Fibroblast of lung (primary cell): Measurements from ENCODE around the gene NRARP. TPM values are rescaled to one million over a fixed set of nuclear protein-coding genes. Genes with fewer than 3 reads are reported as not detected.

Experiments used
- DNase-seq, 2 donors: peaks; one replicate each; pipeline versions ENCODE4 v3.0.0 to v3.0.0-alpha.2; 2010; ENCODE audit warnings: low read depth in 2 of 2
- H2AFZ ChIP-seq: 2 replicates; pipeline ENCODE4 v1.5.1; 2012; ENCODE audit warnings: low read length, control low read depth, inconsistent platforms
- H3K27ac ChIP-seq: 2 replicates; pipeline ENCODE4 v1.5.1; 2011; ENCODE audit warnings: low read length, control low read depth; ENCODE audit not compliant: insufficient read depth
- H3K27me3 ChIP-seq: 2 replicates; pipeline ENCODE4 v1.5.1; 2011; ENCODE audit warnings: mild to moderate bottlenecking, low read length; ENCODE audit not compliant: control insufficient read depth, insufficient read depth
- H3K36me3 ChIP-seq: 2 replicates; pipeline ENCODE4 v1.5.1; 2011; ENCODE audit warnings: low read length; ENCODE audit not compliant: control insufficient read depth, insufficient read depth
- H3K4me1 ChIP-seq: 2 replicates; pipeline ENCODE4 v1.5.1; 2011; ENCODE audit warnings: low read length; ENCODE audit not compliant: control insufficient read depth, insufficient read depth; ENCODE audit errors: extremely low read depth
- H3K4me2 ChIP-seq: 2 replicates; pipeline ENCODE4 v1.5.1; 2011; ENCODE audit warnings: low read length, control low read depth; ENCODE audit not compliant: insufficient read depth; ENCODE audit errors: extremely low read depth
- H3K4me3 ChIP-seq, 4 experiments: fragments of 200-600 bp in 1 of 4; sonication (generic) in 1 of 4; replicated peaks in 1 of 4; 2 replicates each; pipeline ENCODE4 v1.5.1; 2011 to 2016; ENCODE audit warnings: low read length in 4 of 4, low read depth in 3 of 4, mild to moderate bottlenecking in 3 of 4, control low read depth in 2 of 4, inconsistent platforms in 1 of 4, mixed read lengths in 1 of 4; ENCODE audit not compliant: insufficient read depth in 1 of 4; ENCODE audit errors: control extremely low read depth in 1 of 4
- H3K79me2 ChIP-seq: 2 replicates; pipeline ENCODE4 v1.5.1; 2012; ENCODE audit warnings: mild to moderate bottlenecking, low read length, inconsistent platforms; ENCODE audit not compliant: control insufficient read depth, insufficient read depth
- H3K9ac ChIP-seq: 2 replicates; pipeline ENCODE4 v1.5.1; 2011; ENCODE audit warnings: mild to moderate bottlenecking, low read length, control low read depth; ENCODE audit not compliant: insufficient read depth
- H3K9me3 ChIP-seq: 2 replicates; pipeline ENCODE4 v1.5.1; 2012; ENCODE audit warnings: low read depth, low read length; ENCODE audit not compliant: control insufficient read depth, insufficient read depth
- H4K20me1 ChIP-seq: 2 replicates; pipeline ENCODE4 v1.5.1; 2011; ENCODE audit warnings: low read length; ENCODE audit not compliant: control insufficient read depth, insufficient read depth; ENCODE audit errors: extremely low read depth
- EZH2 ChIP-seq: IDR thresholded peaks from 2 replicates; pipeline ENCODE4 v1.5.1; 2012; ENCODE audit warnings: low read length, control low read depth, mild to moderate bottlenecking; ENCODE audit errors: missing control alignments
- polyA plus RNA-seq, 2 donors: library from polyadenylated mRNA; depleted of rRNA in 1 of 2; stranded (reverse) in 1 of 2; unstranded in 1 of 2; fragments of >200 nt; gene quantifications; 2 replicates each; pipeline ENCODE4 v1.2.1, GENCODE V29; 2011 to 2012; ENCODE audit warnings: missing spikeins in 1 of 2
- total RNA-seq: library from RNA; depleted of rRNA; stranded (reverse); fragments of >200 nt; gene quantifications from 2 replicates; pipeline ENCODE4 v1.2.1, GENCODE V29; 2014
- TF ChIP-seq, protein P1 (sequence below), 2 donors: IDR thresholded peaks in 1 of 2; conservative IDR thresholded peaks in 1 of 2; 1 replicate in 1 of 2; 2 replicates in 1 of 2; pipeline ENCODE4 v1.5.1; 2011 to 2012; ENCODE audit warnings: low read length in 2 of 2, control low read depth in 1 of 2, inconsistent platforms in 1 of 2, low read depth in 1 of 2, mild to moderate bottlenecking in 1 of 2

NRARP gene
- total and polyA plus RNA-seq, 2 donors (not counting 1 experiment from before 2014, with no cell fraction given): 0.07 TPM; not detected in 1

DNA sequence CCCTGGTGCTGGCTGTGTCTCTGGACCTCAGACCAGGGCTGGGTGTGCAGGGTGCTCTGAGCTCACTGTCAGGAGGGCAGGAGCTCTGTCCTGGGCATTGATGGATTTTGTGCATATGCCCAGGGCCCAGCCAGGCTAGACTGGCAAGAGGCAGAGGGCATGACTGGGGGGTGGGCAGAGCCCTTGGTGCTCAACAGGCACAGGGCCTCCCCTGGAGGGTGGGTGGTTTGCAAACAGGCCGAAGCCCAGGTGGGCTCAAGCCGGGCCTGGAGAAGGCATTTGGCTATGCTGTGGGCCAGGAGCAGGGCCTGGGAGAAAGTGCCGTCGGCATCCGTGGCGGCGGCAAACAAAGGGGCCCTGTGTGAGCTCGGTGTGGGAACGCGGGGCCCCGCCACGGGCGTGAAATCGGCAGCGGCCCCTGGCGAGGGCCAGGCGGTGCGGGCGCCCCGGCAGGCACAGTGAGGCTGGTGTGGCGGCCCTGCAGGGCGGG lies 1.9 kb upstream of the NRARP start:
- no peak overlapping the region for H2AFZ ChIP-seq
- no peaks in the 10 kb centered on the region for H3K9me3 ChIP-seq
- no peaks in the 10 kb centered on the region for H3K36me3 ChIP-seq
- no peaks in the 10 kb centered on the region for H4K20me1 ChIP-seq
- TF ChIP-seq, protein P1, sequence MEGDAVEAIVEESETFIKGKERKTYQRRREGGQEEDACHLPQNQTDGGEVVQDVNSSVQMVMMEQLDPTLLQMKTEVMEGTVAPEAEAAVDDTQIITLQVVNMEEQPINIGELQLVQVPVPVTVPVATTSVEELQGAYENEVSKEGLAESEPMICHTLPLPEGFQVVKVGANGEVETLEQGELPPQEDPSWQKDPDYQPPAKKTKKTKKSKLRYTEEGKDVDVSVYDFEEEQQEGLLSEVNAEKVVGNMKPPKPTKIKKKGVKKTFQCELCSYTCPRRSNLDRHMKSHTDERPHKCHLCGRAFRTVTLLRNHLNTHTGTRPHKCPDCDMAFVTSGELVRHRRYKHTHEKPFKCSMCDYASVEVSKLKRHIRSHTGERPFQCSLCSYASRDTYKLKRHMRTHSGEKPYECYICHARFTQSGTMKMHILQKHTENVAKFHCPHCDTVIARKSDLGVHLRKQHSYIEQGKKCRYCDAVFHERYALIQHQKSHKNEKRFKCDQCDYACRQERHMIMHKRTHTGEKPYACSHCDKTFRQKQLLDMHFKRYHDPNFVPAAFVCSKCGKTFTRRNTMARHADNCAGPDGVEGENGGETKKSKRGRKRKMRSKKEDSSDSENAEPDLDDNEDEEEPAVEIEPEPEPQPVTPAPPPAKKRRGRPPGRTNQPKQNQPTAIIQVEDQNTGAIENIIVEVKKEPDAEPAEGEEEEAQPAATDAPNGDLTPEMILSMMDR (conservative IDR thresholded peaks at IDR 0.05 in 1 of 2, IDR thresholded peaks at IDR 0.05 in 1 of 2; ENCODE audit: low read depth in 1 of 2, low read length in 2 of 2): no peak
- TF ChIP-seq EZH2: no peak
- DNase-seq: no peak
- peaks cover 14% of the 10 kb centered on the region for H3K27me3 ChIP-seq
- H3K4me2 ChIP-seq: no peak overlapping the region
- H3K27ac ChIP-seq: no peak overlapping the region
- H3K4me1 ChIP-seq: peaks cover 7% of the 10 kb centered on the region
- H3K4me3 ChIP-seq: no peak overlapping the region
- H3K79me2 ChIP-seq: no peaks in the 10 kb centered on the region
- H3K9ac ChIP-seq: no peak overlapping the region

DNA sequence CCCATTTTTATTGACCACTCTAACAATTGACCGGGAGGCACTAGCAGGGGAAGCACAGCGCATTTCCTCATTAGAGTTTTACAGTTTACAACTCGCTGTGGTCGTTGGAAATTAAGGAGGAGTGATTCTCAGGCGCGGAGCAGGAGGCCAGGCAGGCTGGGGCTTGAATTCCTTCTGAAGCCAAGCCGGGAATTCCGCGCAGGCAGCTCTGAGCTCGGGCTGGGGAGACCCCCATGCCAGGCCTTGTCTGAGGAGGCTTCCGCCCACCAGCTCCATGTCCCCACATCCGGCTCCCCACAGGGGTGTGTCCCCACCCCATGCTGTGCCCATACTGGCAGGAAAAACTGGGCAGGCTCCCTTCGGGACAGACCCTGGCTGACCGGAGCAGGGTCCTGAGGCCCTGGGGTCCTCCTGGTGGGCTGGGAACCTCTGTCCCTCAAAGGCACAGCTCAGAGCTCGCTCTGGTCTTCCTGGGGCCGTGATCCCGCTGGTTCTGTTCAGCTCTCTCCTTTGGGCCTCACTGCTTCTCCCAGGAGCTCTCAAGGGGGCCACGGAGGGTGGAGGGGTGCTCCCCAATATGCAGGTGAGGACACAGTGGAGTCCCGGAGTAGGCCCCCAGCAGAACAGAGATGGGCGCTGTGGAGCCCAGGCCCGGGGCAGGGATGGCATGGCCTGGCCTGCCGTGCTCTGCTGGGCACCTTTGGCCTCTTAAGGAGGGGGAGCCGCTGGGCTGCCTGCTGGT lies 1.3 kb upstream of the NRARP start:
- no peak overlapping the region for H2AFZ ChIP-seq
- H3K79me2 ChIP-seq: no peaks in the 10 kb centered on the region
- H3K4me3 ChIP-seq: no peak overlapping the region
- H3K36me3 ChIP-seq: no peaks in the 10 kb centered on the region
- DNase-seq: no peak
- H3K4me1 ChIP-seq: peaks cover 10% of the 10 kb centered on the region
- no peaks in the 10 kb centered on the region for H3K9me3 ChIP-seq
- H3K27me3 ChIP-seq: peaks cover 20% of the 10 kb centered on the region
- H3K27ac ChIP-seq: no peak overlapping the region
- no peak for TF ChIP-seq EZH2
- TF ChIP-seq, protein P1 (conservative IDR thresholded peaks at IDR 0.05 in 1 of 2, IDR thresholded peaks at IDR 0.05 in 1 of 2; ENCODE audit: low read depth in 1 of 2, low read length in 2 of 2): no peak
- no peaks in the 10 kb centered on the region for H4K20me1 ChIP-seq
- H3K9ac ChIP-seq: no peak overlapping the region
- H3K4me2 ChIP-seq: no peak overlapping the region

DNA sequence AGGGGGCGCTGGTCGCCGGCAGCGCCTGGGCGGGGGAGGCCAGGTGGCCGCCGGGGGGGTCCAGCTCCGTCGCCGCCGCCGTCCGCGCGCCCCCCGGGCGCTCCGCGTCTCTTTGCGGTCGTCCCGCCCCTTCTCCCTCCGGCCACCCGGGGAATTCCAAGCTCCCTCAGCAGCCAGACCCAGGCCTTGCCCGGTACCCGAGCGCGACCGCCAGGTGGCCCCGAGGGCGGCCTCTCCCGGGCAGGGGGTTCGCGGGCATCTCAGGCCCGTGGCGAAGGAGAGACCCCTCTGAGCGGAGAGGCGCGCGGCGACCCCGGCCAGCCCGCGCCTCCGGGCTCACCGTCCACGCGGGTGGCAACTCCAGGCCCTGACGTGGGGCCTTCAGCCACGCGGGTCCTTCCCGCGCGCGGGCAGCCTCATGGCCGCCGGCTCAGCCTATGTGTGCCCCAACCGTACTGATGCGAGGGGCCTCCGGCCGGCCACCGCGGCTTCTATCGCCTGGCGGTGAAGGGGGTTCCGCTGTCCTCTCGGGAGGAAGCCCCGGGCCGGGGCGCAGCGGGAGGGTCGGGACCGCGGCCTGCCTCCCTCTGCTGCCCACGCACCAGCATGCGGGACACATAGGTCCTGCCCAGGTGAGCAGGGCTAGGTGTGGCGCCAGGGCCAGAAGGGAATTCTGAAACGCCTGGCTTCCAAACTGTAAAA lies 529 bp upstream of the NRARP start:
- no peak for TF ChIP-seq EZH2
- TF ChIP-seq, protein P1 (conservative IDR thresholded peaks at IDR 0.05 in 1 of 2, IDR thresholded peaks at IDR 0.05 in 1 of 2; ENCODE audit: low read depth in 1 of 2, low read length in 2 of 2): peak; percentile 34 to 43
- H3K27ac ChIP-seq: no peak overlapping the region
- H3K79me2 ChIP-seq: no peaks in the 10 kb centered on the region
- peak overlapping the region in 2 of 4 experiments; percentile 14 to 32 for H3K4me3 ChIP-seq
- DNase-seq: no peak
- H3K27me3 ChIP-seq: peaks cover 24% of the 10 kb centered on the region
- H3K4me2 ChIP-seq: no peak overlapping the region
- no peaks in the 10 kb centered on the region for H4K20me1 ChIP-seq
- peaks cover 12% of the 10 kb centered on the region for H3K4me1 ChIP-seq
- H3K9ac ChIP-seq: no peak overlapping the region
- H3K9me3 ChIP-seq: no peaks in the 10 kb centered on the region
- no peaks in the 10 kb centered on the region for H3K36me3 ChIP-seq
- no peak overlapping the region for H2AFZ ChIP-seq
